Peyer's patch (tissue), 4 donors: ENCODE measurements around the gene TPSG1.

Source experiments
- CTCF ChIP-seq, 6 experiments: fragments of 450-650 bp in 4 of 6; fragments of 200-600 bp in 2 of 6; sonication (generic) in 1 of 6; IDR thresholded peaks; one replicate each; pipeline ENCODE4 v1.5.1; 2017 to 2019; ENCODE audit warnings: antibody characterized with exemption in 6 of 6, mild to moderate bottlenecking in 3 of 6, moderate library complexity in 1 of 6
- POLR2A ChIP-seq, 2 donors: fragments of 450-650 bp; IDR thresholded peaks; one replicate each; pipeline ENCODE4 v1.5.1; 2017; ENCODE audit warnings: antibody characterized with exemption in 2 of 2, mild to moderate bottlenecking in 2 of 2, moderate library complexity in 2 of 2

- no peak for TF ChIP-seq POLR2A (IDR thresholded peaks at IDR 0.05)
- TF ChIP-seq CTCF (IDR thresholded peaks at IDR 0.05), result no peak
Observed at GRCh38 chr16:1273816-1274215, 48.7 kb upstream of the TPSG1 start.
